GM23338 (cell line): ENCODE data around the gene MALRD1. TPM values are rescaled to one million over a fixed set of nuclear protein-coding genes. Genes with fewer than 3 reads are reported as not detected.

ENCODE experiments used
- ATAC-seq: fragments of 200-7000 bp; cut with Tn5 transposase; 3 replicates; pipeline ENCODE4 v1.9.1; 2020
- DNase-seq: peaks from one replicate; pipeline ENCODE4 v3.0.0-alpha.2; 2015; ENCODE audit warnings: low spot score
- H2AFZ ChIP-seq: fragments of 200-600 bp; sonication (generic); 2 replicates; pipeline ENCODE4 v1.8.0; 2016; ENCODE audit warnings: antibody characterized with exemption, mild to moderate bottlenecking, moderate library complexity
- H3F3A ChIP-seq: fragments of 200-600 bp; sonication (generic); replicated peaks from 2 replicates; pipeline ENCODE4 v1.8.0; 2017; ENCODE audit warnings: antibody characterized with exemption, mixed run types, low read depth
- H3K27ac ChIP-seq: fragments of 200-600 bp; sonication (generic); 2 replicates; pipeline ENCODE4 v1.6.1; 2016; ENCODE audit warnings: low read depth
- H3K27me3 ChIP-seq: fragments of 200-600 bp; sonication (generic); 2 replicates; pipeline ENCODE4 v1.8.0; 2016; ENCODE audit warnings: mild to moderate bottlenecking, mixed run types, moderate library complexity; ENCODE audit not compliant: insufficient read depth
- H3K36me3 ChIP-seq: fragments of 200-600 bp; sonication (generic); 2 replicates; pipeline ENCODE4 v1.8.0; 2016; ENCODE audit warnings: mild to moderate bottlenecking; ENCODE audit not compliant: insufficient read depth
- H3K4me1 ChIP-seq: fragments of 200-600 bp; sonication (generic); 2 replicates; pipeline ENCODE4 v1.8.0; 2016; ENCODE audit warnings: mild to moderate bottlenecking, moderate library complexity; ENCODE audit not compliant: insufficient read depth
- H3K4me2 ChIP-seq: fragments of 200-600 bp; sonication (generic); 2 replicates; pipeline ENCODE4 v1.7.1; 2017; ENCODE audit warnings: mixed run types
- H3K4me3 ChIP-seq: fragments of 200-600 bp; sonication (generic); 2 replicates; pipeline ENCODE4 v1.6.1; 2016; ENCODE audit warnings: mixed run types
- H3K79me2 ChIP-seq: fragments of 200-600 bp; sonication (generic); replicated peaks from 2 replicates; pipeline ENCODE4 v1.8.0; 2017; ENCODE audit warnings: mild to moderate bottlenecking; ENCODE audit not compliant: insufficient read depth
- H3K9me2 ChIP-seq: fragments of 200-600 bp; sonication (generic); 2 replicates; pipeline ENCODE4 v1.8.0; 2017; ENCODE audit not compliant: insufficient read depth
- H4K20me1 ChIP-seq: fragments of 200-600 bp; sonication (generic); replicated peaks from 2 replicates; pipeline ENCODE4 v1.8.0; 2017; ENCODE audit warnings: mild to moderate bottlenecking; ENCODE audit not compliant: insufficient read depth
- H3K27ac Mint-ChIP-seq: 2 replicates; pipeline ENCODE4 v1.8.0; 2020; ENCODE audit warnings: inconsistent platforms, mild to moderate bottlenecking, moderate library complexity, mixed read lengths
- H3K27me3 Mint-ChIP-seq: 3 replicates; pipeline ENCODE4 v1.8.0; 2022; ENCODE audit warnings: low read depth, mild to moderate bottlenecking, moderate library complexity, mixed read lengths, inconsistent platforms; ENCODE audit not compliant: insufficient read depth, poor library complexity
- H3K36me3 Mint-ChIP-seq: 3 replicates; pipeline ENCODE4 v1.8.0; 2021; ENCODE audit warnings: low read depth, mild to moderate bottlenecking, inconsistent platforms, moderate library complexity, mixed read lengths
- H3K4me1 Mint-ChIP-seq: 3 replicates; pipeline ENCODE4 v1.8.0; 2020; ENCODE audit warnings: mild to moderate bottlenecking, inconsistent platforms, mixed read lengths
- H3K4me3 Mint-ChIP-seq: 3 replicates; pipeline ENCODE4 v1.8.0; 2021; ENCODE audit warnings: moderate library complexity, mild to moderate bottlenecking, inconsistent platforms, mixed read lengths
- H3K9me3 Mint-ChIP-seq: 3 replicates; pipeline ENCODE4 v1.8.0; 2020; ENCODE audit warnings: moderate library complexity, mild to moderate bottlenecking, inconsistent platforms, mixed read lengths
- CREB1 ChIP-seq: fragments of 250-450 bp; sonication (Bioruptor Pico); IDR thresholded peaks from 2 replicates; pipeline ENCODE4 v1.5.0; 2020; ENCODE audit warnings: low read depth, mild to moderate bottlenecking, moderate library complexity
- EZH2 ChIP-seq: fragments of 200-600 bp; sonication (generic); IDR thresholded peaks from one replicate; pipeline ENCODE4 v1.8.0; 2017; ENCODE audit warnings: antibody characterized with exemption, mild to moderate bottlenecking, low read depth; ENCODE audit not compliant: unreplicated experiment
- JUNB ChIP-seq: IDR thresholded peaks from one replicate; pipeline ENCODE4 v1.6.1; 2016; ENCODE audit warnings: antibody characterized with exemption; ENCODE audit not compliant: unreplicated experiment
- NANOG ChIP-seq: IDR thresholded peaks from 2 replicates; pipeline ENCODE4 v1.6.1; 2016; ENCODE audit warnings: antibody characterized with exemption, borderline replicate concordance
- STAT1 ChIP-seq: IDR thresholded peaks from one replicate; pipeline ENCODE4 v1.6.1; 2016; ENCODE audit warnings: antibody characterized with exemption; ENCODE audit not compliant: unreplicated experiment
- ZNF114 ChIP-seq: fragments of 250-450 bp; sonication (Bioruptor Pico); IDR thresholded peaks from 2 replicates; pipeline ENCODE4 v1.5.0; 2020; ENCODE audit warnings: mild to moderate bottlenecking, moderate library complexity
- ZNF331 ChIP-seq: fragments of 250-450 bp; sonication (Bioruptor Pico); IDR thresholded peaks from 2 replicates; pipeline ENCODE4 v1.5.0; 2020; ENCODE audit warnings: low read depth, mild to moderate bottlenecking, moderate library complexity
- polyA plus RNA-seq: library from polyadenylated mRNA; unstranded; fragments of >200 nt; fragmentation: Nextera tagmentation; extraction: Ambion mirVana; gene quantifications from 2 replicates; pipeline ENCODE4 v1.2.1, GENCODE V29; 2016
- total RNA-seq: library from RNA; depleted of rRNA; stranded (reverse); fragments of >200 nt; shearing (Covaris generic); gene quantifications from 2 replicates; pipeline ENCODE4 v1.2.3, GENCODE V29; 2014
- TF ChIP-seq, protein P1 (sequence below), 2 experiments: fragments of 200-600 bp in 1 of 2; sonication (generic) in 1 of 2; conservative IDR thresholded peaks; 2 replicates each; pipeline versions ENCODE4 v1.5.1 to v1.6.1; 2016 to 2017; ENCODE audit warnings: antibody characterized with exemption in 2 of 2, low read depth in 2 of 2, mild to moderate bottlenecking in 2 of 2, moderate library complexity in 1 of 2
- TF ChIP-seq, protein P2 (sequence below): IDR thresholded peaks from 2 replicates; pipeline ENCODE4 v1.6.1; 2016; ENCODE audit warnings: antibody characterized with exemption
- TF ChIP-seq, protein P3 (sequence below): IDR thresholded peaks from one replicate; pipeline ENCODE4 v1.6.1; 2018; ENCODE audit warnings: antibody characterized with exemption; ENCODE audit not compliant: unreplicated experiment
- TF ChIP-seq, protein P4 (sequence below): fragments of 250-450 bp; sonication (Bioruptor Pico); IDR thresholded peaks from 2 replicates; pipeline ENCODE4 v1.5.0; 2020; ENCODE audit warnings: mild to moderate bottlenecking, moderate library complexity

The MALRD1 gene
- total and polyA plus RNA-seq, 2 experiments from 2014 or later = 0.42 to 1.9 TPM

DNA sequence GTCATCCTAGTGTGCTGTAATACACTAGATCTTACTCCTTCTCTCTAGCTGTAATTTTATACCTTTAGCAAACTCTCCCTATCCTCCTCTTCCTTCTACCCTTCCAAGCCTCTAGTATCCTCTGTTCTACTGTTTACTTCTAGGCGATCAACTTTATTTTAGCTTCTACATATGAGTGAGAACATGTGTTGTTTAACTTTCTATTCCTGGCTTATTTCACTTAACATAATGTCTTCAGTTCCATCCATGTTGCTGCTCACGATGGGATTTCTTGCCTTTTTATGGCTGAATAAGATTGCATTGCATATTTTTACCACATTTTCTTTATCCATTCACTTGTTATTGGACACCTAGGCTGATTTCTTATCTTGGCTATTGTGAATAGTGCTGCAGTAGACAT is 318.6 kb downstream of the MALRD1 start (continued):
- TF ChIP-seq, protein P1, sequence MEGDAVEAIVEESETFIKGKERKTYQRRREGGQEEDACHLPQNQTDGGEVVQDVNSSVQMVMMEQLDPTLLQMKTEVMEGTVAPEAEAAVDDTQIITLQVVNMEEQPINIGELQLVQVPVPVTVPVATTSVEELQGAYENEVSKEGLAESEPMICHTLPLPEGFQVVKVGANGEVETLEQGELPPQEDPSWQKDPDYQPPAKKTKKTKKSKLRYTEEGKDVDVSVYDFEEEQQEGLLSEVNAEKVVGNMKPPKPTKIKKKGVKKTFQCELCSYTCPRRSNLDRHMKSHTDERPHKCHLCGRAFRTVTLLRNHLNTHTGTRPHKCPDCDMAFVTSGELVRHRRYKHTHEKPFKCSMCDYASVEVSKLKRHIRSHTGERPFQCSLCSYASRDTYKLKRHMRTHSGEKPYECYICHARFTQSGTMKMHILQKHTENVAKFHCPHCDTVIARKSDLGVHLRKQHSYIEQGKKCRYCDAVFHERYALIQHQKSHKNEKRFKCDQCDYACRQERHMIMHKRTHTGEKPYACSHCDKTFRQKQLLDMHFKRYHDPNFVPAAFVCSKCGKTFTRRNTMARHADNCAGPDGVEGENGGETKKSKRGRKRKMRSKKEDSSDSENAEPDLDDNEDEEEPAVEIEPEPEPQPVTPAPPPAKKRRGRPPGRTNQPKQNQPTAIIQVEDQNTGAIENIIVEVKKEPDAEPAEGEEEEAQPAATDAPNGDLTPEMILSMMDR (conservative IDR thresholded peaks at IDR 0.05; ENCODE audit: low read depth in 2 of 2) = no peak
- TF ChIP-seq STAT1 (no peak), EZH2 (no peak), NANOG (no peak), ZNF331 (CRISPR knock-in tag) (no peak), ZNF114 (CRISPR knock-in tag) (no peak), JUNB (no peak)
- TF ChIP-seq, protein P2, sequence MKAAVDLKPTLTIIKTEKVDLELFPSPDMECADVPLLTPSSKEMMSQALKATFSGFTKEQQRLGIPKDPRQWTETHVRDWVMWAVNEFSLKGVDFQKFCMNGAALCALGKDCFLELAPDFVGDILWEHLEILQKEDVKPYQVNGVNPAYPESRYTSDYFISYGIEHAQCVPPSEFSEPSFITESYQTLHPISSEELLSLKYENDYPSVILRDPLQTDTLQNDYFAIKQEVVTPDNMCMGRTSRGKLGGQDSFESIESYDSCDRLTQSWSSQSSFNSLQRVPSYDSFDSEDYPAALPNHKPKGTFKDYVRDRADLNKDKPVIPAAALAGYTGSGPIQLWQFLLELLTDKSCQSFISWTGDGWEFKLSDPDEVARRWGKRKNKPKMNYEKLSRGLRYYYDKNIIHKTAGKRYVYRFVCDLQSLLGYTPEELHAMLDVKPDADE = no peak
- TF ChIP-seq, protein P3, sequence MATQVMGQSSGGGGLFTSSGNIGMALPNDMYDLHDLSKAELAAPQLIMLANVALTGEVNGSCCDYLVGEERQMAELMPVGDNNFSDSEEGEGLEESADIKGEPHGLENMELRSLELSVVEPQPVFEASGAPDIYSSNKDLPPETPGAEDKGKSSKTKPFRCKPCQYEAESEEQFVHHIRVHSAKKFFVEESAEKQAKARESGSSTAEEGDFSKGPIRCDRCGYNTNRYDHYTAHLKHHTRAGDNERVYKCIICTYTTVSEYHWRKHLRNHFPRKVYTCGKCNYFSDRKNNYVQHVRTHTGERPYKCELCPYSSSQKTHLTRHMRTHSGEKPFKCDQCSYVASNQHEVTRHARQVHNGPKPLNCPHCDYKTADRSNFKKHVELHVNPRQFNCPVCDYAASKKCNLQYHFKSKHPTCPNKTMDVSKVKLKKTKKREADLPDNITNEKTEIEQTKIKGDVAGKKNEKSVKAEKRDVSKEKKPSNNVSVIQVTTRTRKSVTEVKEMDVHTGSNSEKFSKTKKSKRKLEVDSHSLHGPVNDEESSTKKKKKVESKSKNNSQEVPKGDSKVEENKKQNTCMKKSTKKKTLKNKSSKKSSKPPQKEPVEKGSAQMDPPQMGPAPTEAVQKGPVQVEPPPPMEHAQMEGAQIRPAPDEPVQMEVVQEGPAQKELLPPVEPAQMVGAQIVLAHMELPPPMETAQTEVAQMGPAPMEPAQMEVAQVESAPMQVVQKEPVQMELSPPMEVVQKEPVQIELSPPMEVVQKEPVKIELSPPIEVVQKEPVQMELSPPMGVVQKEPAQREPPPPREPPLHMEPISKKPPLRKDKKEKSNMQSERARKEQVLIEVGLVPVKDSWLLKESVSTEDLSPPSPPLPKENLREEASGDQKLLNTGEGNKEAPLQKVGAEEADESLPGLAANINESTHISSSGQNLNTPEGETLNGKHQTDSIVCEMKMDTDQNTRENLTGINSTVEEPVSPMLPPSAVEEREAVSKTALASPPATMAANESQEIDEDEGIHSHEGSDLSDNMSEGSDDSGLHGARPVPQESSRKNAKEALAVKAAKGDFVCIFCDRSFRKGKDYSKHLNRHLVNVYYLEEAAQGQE = no peak

DNA sequence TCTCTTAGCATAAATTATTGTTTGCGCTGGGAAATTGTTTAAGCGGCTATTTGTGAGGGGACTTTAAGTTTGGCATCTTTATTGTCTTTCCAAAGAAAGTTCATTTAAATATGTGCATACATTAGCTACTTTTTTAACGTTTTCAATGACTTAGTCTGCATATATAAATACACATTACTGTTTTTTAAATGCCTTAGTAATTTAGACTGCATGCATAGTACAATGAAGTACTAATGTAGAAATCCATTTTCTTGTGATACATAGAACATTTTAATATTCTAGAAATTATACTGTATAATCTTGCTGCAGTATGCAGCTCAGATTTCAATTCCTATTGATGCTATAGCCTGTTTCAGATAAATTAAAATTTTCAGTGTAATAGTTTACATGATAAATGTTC is 325.4 kb downstream of the MALRD1 start:
- no peaks in the 10 kb centered on the region for H3K36me3 Mint-ChIP-seq
- peaks cover 18% of the 10 kb centered on the region for H3K4me1 ChIP-seq
- H3K79me2 ChIP-seq = no peaks in the 10 kb centered on the region
- no peaks in the 10 kb centered on the region for H3K9me3 Mint-ChIP-seq
- peaks cover 13% of the 10 kb centered on the region for H3K4me1 Mint-ChIP-seq
- H3K27me3 Mint-ChIP-seq = peaks cover 2% of the 10 kb centered on the region
- no peaks in the 10 kb centered on the region for H3K9me2 ChIP-seq
- DNase-seq (peak; percentile 3), ATAC-seq (no peak)
- TF ChIP-seq STAT1 (no peak), CREB1 (CRISPR knock-in tag) (no peak), NANOG (peak; percentile 76)
- TF ChIP-seq, protein P4, sequence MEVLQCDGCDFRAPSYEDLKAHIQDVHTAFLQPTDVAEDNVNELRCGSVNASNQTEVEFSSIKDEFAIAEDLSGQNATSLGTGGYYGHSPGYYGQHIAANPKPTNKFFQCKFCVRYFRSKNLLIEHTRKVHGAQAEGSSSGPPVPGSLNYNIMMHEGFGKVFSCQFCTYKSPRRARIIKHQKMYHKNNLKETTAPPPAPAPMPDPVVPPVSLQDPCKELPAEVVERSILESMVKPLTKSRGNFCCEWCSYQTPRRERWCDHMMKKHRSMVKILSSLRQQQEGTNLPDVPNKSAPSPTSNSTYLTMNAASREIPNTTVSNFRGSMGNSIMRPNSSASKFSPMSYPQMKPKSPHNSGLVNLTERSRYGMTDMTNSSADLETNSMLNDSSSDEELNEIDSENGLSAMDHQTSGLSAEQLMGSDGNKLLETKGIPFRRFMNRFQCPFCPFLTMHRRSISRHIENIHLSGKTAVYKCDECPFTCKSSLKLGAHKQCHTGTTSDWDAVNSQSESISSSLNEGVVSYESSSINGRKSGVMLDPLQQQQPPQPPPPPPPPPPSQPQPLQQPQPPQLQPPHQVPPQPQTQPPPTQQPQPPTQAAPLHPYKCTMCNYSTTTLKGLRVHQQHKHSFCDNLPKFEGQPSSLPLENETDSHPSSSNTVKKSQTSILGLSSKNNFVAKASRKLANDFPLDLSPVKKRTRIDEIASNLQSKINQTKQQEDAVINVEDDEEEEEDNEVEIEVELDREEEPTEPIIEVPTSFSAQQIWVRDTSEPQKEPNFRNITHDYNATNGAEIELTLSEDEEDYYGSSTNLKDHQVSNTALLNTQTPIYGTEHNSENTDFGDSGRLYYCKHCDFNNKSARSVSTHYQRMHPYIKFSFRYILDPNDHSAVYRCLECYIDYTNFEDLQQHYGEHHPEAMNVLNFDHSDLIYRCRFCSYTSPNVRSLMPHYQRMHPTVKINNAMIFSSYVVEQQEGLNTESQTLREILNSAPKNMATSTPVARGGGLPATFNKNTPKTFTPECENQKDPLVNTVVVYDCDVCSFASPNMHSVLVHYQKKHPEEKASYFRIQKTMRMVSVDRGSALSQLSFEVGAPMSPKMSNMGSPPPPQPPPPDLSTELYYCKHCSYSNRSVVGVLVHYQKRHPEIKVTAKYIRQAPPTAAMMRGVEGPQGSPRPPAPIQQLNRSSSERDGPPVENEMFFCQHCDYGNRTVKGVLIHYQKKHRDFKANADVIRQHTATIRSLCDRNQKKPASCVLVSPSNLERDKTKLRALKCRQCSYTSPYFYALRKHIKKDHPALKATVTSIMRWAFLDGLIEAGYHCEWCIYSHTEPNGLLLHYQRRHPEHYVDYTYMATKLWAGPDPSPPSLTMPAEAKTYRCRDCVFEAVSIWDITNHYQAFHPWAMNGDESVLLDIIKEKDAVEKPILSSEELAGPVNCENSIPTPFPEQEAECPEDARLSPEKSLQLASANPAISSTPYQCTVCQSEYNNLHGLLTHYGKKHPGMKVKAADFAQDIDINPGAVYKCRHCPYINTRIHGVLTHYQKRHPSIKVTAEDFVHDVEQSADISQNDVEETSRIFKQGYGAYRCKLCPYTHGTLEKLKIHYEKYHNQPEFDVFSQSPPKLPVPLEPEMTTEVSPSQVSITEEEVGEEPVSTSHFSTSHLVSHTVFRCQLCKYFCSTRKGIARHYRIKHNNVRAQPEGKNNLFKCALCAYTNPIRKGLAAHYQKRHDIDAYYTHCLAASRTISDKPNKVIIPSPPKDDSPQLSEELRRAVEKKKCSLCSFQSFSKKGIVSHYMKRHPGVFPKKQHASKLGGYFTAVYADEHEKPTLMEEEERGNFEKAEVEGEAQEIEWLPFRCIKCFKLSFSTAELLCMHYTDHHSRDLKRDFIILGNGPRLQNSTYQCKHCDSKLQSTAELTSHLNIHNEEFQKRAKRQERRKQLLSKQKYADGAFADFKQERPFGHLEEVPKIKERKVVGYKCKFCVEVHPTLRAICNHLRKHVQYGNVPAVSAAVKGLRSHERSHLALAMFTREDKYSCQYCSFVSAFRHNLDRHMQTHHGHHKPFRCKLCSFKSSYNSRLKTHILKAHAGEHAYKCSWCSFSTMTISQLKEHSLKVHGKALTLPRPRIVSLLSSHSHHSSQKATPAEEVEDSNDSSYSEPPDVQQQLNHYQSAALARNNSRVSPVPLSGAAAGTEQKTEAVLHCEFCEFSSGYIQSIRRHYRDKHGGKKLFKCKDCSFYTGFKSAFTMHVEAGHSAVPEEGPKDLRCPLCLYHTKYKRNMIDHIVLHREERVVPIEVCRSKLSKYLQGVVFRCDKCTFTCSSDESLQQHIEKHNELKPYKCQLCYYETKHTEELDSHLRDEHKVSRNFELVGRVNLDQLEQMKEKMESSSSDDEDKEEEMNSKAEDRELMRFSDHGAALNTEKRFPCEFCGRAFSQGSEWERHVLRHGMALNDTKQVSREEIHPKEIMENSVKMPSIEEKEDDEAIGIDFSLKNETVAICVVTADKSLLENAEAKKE = no peak
- H3K36me3 ChIP-seq = no peaks in the 10 kb centered on the region
- H3K27ac ChIP-seq = no peak overlapping the region
- H3K4me3 ChIP-seq = peak overlapping the region; percentile 6; the same call in 1 of the 2 replicates
- H2AFZ ChIP-seq = no peak overlapping the region
- 0 out of 2 replicates have a peak overlapping the region, but pooled peaks have one; percentile 9 for H3K27ac Mint-ChIP-seq
- H3K27me3 ChIP-seq = no peaks in the 10 kb centered on the region
- no peak overlapping the region for H3K4me3 Mint-ChIP-seq
- H3F3A ChIP-seq = no peaks in the 10 kb centered on the region
- H4K20me1 ChIP-seq = no peaks in the 10 kb centered on the region
- H3K4me2 ChIP-seq = peak overlapping the region; percentile 19
